KOPT-K1 (cell line): ENCODE results near the gene PRAMEF14.
"Not testable (repeated sequence)": the region's sequence is repeated elsewhere in the genome, so short reads cannot be mapped to it uniquely, and the experiment has no call there.

Experiments used
- H3K27ac ChIP-seq: fragments of 200-600 bp; sonication (generic); 2 replicates; pipeline ENCODE4 v1.5.1; 2016; ENCODE audit warnings: antibody characterized with exemption, mild to moderate bottlenecking, low read depth, low read length; ENCODE audit not compliant: poor library complexity, severe bottlenecking
- H3K36me3 ChIP-seq: fragments of 200-600 bp; sonication (generic); 2 replicates; pipeline ENCODE4 v1.5.1; 2017; ENCODE audit warnings: antibody characterized with exemption, mild to moderate bottlenecking, low read length, moderate library complexity; ENCODE audit not compliant: insufficient read depth
- H3K9me3 ChIP-seq: fragments of 200-600 bp; sonication (generic); 2 replicates; pipeline ENCODE4 v1.5.1; 2017; ENCODE audit warnings: antibody characterized with exemption, low read length, mild to moderate bottlenecking; ENCODE audit not compliant: insufficient read depth, poor library complexity, severe bottlenecking

The PRAMEF14 gene

GRCh38 chr1:13347034-13347433 is at the start of gene PRAMEF14:
PRAMEF14 (minus strand) TSS chr1:13347134; CDS start chr1:13345314, 1,820 bp downstream.
- H3K9me3 ChIP-seq, H3K27ac ChIP-seq, H3K36me3 ChIP-seq: not testable (repeated sequence)

GRCh38 chr1:13395311-13395710 is 48.4 kb upstream of the PRAMEF14 start:
- not testable (repeated sequence) for H3K9me3 ChIP-seq, H3K27ac ChIP-seq, H3K36me3 ChIP-seq

GRCh38 chr1:13394761-13395160 is 47.8 kb upstream of the PRAMEF14 start:
- H3K9me3 ChIP-seq, H3K27ac ChIP-seq, H3K36me3 ChIP-seq: not testable (repeated sequence)

GRCh38 chr1:13393004-13393403 is 46.1 kb upstream of the PRAMEF14 start:
- H3K27ac ChIP-seq, H3K9me3 ChIP-seq: not testable (repeated sequence)

GRCh38 chr1:13389332-13389731 is 42.4 kb upstream of the PRAMEF14 start, which contains the start of gene PRAMEF17:
PRAMEF17 (plus strand) TSS chr1:13389632; CDS start chr1:13389658, 26 bp downstream.
- H3K9me3 ChIP-seq, H3K36me3 ChIP-seq, H3K27ac ChIP-seq: not testable (repeated sequence)

More at GRCh38 chr1:13393004-13393403, 46.1 kb upstream of the PRAMEF14 start:
- H3K36me3 ChIP-seq: not testable (repeated sequence)

DNA sequence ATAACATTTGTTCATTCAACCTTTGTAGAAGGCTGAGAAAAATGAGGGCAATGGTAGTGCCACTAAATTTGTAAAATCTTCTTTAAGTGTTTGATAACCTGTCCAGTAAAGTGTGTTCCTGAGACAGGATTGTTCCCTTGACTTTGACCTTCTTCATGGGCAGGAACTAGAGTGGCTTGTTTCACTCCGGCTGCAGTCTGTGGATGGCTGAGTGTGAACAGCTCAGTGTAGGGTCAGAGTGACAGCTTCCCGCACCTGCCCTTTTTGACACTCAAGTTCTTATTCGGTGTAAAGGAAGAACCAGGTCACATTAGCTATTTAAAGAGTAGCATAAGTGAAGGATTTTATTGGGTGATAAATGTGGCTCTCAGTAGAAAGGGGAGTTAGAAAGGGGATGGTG is 33.4 kb upstream of the PRAMEF14 start:
- H3K9me3 ChIP-seq: not testable (repeated sequence)

DNA sequence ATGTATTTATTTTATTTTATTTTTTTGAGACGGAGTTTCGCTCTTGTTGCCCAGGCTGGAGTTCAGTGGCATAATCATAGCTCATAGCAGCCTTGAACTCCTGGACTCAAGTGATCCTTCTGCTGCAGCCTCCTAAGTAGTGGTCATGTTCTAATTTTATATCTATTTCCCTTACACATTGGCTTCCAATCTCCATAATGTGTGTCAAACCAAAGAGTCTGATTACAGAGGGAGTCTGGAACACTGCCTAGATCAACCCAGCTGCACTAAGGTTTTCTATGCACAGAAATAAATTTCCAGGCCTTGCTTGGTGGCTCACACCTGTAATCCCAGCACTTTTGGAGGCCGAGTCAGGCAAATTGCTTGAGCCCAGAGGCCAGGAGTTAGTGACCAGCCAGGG is 32.0 kb upstream of the PRAMEF14 start:
- H3K27ac ChIP-seq, H3K36me3 ChIP-seq, H3K9me3 ChIP-seq: not testable (repeated sequence)

More for the DNA sequence above, 33.4 kb upstream of the PRAMEF14 start:
- H3K36me3 ChIP-seq, H3K27ac ChIP-seq: not testable (repeated sequence)

DNA sequence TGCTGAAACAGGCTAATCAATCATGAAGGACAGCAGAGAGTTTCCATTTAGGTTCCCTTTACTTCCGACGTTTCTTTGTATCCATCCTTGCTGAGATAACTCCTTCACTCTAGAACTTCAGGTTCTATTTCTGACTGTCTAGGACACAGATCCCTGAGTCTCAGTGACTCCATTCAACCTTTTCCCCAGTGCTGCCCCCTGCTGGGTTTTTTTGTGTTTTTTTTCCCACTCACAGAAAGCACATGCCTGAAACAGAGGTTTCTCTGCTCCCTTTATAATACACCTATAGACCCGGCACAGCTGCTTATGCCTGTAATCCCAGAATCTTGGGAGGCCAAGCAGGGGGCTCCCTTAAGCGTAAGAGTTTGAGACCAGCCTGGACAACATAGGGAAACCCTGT is 21.6 kb upstream of the PRAMEF14 start:
- not testable (repeated sequence) for H3K36me3 ChIP-seq, H3K9me3 ChIP-seq, H3K27ac ChIP-seq

DNA sequence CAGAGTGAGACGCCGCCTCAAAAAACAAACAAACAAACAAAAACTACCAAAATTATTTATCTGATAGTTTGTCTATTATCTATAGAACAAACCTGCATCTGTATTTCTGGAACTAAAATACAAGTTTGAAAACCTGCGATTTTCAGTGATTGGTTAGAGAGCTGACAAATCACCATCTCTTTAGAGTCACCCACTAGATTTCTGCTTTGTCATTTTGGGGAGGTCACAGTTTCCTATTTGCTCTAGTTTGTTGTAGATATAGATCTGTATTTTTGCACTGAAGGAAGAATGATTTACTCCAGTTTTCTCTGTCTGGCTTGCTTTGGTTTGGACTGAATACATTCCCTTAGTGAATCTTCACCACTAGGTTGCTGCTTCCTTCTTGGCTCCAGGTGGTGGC is 19.6 kb upstream of the PRAMEF14 start:
- H3K27ac ChIP-seq: not testable (repeated sequence)

GRCh38 chr1:13364928-13365327 is 18.0 kb upstream of the PRAMEF14 start:
- not testable (repeated sequence) for H3K27ac ChIP-seq, H3K9me3 ChIP-seq, H3K36me3 ChIP-seq

More for the DNA sequence above, 19.6 kb upstream of the PRAMEF14 start:
- H3K9me3 ChIP-seq, H3K36me3 ChIP-seq: not testable (repeated sequence)

DNA sequence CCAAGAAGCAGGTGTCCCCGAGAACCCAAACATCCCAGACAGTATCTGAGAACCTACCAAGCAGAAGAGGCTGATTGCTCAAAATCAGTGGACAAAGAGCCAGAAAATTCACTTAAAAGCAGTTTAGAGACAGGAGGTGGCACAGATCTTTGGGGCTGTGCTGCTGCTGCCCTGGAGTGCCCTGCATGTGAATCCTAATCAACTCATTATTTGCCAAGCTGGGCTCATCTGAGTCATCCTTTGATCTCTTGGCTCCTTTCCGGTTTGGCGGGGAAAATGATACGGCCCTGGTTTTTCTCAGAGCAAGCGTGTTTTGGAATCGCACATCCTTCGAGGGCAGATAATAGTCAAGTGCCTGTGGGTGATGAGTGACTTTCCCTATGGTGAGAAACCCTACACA is 15.4 kb upstream of the PRAMEF14 start:
- H3K27ac ChIP-seq, H3K9me3 ChIP-seq: not testable (repeated sequence)

DNA sequence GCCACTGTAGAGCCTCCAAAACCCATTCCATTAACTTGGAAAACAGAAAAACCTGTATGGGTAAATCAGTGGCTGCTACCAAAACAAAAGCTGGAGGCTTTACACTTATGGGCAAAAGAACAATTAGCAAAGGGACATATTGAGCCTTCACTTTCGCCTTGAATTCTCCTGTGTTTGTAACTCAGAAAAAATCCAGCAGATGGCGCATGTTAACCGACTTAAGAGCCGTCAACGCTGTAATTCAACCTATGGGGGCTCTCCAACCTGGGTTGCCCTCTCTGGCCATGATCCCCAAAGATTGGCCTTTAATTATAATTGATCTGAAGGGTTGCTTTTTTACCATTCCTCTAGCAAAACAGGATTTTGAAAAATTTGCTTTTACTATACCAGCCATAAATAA is 9.8 kb upstream of the PRAMEF14 start:
- H3K9me3 ChIP-seq, H3K36me3 ChIP-seq, H3K27ac ChIP-seq: not testable (repeated sequence)

More for the DNA sequence above, 15.4 kb upstream of the PRAMEF14 start:
- not testable (repeated sequence) for H3K36me3 ChIP-seq

GRCh38 chr1:13354475-13354874 is 7.5 kb upstream of the PRAMEF14 start:
- H3K36me3 ChIP-seq, H3K9me3 ChIP-seq, H3K27ac ChIP-seq: not testable (repeated sequence)

DNA sequence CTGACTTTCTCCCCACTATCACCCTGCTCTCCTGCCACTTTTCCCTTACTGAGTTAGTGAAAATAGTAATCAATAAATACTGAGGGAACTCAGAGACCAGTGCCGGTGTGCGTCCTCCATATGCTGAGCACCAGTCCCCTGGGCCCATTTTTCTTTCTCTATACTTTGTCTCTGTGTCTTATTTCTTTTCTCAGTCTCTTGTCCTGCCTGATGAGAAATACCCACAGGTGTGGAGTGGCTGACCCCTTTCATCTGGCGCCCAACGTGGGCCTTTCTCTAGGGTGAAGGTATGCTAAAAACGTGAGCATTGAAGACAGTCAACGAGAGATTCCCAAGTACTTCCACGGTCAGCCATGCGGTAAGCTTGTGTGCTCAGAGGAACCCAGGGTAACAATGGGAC is 6.5 kb upstream of the PRAMEF14 start:
- H3K27ac ChIP-seq, H3K9me3 ChIP-seq, H3K36me3 ChIP-seq: not testable (repeated sequence)

DNA sequence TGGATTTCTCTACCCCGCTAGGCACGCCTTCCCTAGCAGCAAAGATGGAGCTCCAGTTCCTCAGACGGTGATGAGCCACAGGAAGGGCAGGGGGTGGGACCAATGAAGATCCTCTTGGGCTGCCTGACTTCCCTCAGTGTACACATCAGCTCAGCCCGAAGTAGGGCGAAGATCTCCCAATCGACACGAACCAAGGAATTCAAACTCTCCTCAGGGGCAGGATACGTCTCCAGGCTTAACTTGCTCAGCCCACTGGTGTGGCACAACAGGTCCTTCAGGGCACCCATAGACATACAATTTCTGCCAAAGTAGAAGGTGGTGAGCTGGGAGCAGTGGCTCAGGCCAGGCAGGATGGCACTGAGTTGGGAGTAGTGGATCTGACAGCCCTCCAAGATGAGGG is 4.4 kb downstream of the PRAMEF14 start:
- not testable (repeated sequence) for H3K9me3 ChIP-seq, H3K27ac ChIP-seq, H3K36me3 ChIP-seq

- not testable (repeated sequence) for H3K9me3 ChIP-seq, H3K27ac ChIP-seq, H3K36me3 ChIP-seq
Observed at GRCh38 chr1:13315281-13315680, 31.7 kb downstream of the PRAMEF14 start, which contains the start of gene PRAMEF15. PRAMEF15 (plus strand) TSS chr1:13315581; CDS start chr1:13318408, 2,827 bp downstream.

DNA sequence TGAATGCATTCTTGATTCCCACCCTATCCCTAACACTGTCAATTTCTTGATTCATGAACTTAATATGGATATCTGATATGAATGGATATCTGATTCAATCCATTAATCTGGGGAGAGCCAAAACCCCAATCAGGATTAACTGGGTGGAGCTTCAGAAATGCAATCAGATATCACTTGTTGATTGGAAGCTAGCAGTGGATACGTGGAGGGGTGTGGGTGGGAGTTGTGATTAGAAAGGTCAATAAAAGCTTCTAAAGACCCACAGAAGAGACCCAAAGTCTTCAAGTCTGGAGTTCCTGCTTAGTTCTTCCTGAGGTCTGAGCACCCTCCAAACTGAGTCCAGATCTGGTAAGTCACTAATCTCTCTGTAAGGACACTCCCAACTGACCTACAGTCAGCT is 43.7 kb downstream of the PRAMEF14 start, which contains the start of gene PRAMEF33:
Gene PRAMEF33 (plus strand): TSS at position 301 of the 400 bp plus-strand sequence. CDS start 2,416 bp downstream, outside the sequence.
- H3K36me3 ChIP-seq, H3K9me3 ChIP-seq, H3K27ac ChIP-seq: not testable (repeated sequence)
